ENCODE results near the gene CSMD2.

GRCh38 chr1:33743221-33743998, 421.6 kb downstream of the CSMD2 start:
- TF ChIP-seq POLR2AphosphoS5 (IDR thresholded peaks at IDR 0.05) = no peak
- no peak for TF ChIP-seq CTCF (IDR thresholded peaks at IDR 0.05)
- no peak for TF ChIP-seq POLR2A (IDR thresholded peaks at IDR 0.05)
- no peak for TF ChIP-seq EP300 (IDR thresholded peaks at IDR 0.05)

Data from upper lobe of left lung (tissue), 4 donors.